NCI-H510A (cell line): ENCODE results near the gene PLGRKT.
A peak's percentile ranks its signal among the peaks of the same experiment; 100 is the strongest.
"Not testable (repeated sequence)": the region's sequence is repeated elsewhere in the genome, so short reads cannot be mapped to it uniquely, and the experiment has no call there.

Experiments used
- DNase-seq: peaks from one replicate; lab custom pipeline; 2025; lab: John Stamatoyannopoulos, UW

PLGRKT gene

DNA sequence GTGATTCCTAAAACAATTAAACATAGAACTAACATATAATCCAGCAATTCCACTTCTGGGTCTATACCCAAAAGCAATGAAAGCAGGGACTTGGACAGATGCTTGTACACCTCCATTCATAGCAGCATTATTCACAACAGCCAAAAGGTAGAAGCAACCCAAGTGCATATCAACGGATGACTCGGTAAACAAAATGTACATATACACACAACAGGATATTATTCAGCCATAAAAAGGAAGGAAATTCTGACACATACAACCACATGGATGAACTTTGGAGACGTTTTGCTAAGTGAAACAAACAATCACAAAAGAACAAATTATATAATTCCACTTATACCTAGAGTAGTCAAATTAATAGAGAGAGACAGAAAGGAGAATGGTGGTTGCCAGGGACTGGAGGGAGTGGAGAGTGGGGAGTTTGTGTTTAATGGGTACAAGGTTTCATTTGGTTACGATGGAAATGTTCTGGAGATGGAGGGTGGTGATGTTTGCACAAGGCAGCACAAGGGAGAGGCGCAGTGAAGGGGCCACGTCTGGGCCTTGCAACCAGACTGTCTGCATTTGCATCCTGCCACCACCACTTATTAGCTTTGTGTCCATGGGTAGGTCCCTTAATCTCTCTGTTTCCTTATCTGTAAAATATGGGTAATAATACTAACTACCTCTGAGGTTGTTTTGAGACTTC is 61.8 kb downstream of the PLGRKT start:
- DNase-seq = no peak

DNA sequence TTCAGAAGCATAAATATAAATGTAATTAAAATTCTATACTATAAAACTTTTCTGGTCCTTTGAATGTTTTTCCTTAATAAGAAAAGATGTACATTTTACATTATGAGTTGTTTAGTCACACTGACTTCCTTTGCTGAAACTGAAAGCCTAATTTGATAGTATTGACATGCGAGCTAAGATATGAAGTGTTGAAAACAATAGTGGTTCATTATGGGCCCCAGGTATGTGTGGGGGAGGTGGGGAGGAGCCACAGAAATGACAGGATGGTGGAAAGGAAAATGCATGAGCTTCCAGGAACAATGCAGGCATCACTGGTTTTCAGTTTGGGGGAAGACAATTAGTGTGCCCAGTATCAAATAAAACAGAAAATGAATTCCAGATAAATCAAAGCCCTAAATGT is 62.6 kb downstream of the PLGRKT start:
- DNase-seq = no peak

DNA sequence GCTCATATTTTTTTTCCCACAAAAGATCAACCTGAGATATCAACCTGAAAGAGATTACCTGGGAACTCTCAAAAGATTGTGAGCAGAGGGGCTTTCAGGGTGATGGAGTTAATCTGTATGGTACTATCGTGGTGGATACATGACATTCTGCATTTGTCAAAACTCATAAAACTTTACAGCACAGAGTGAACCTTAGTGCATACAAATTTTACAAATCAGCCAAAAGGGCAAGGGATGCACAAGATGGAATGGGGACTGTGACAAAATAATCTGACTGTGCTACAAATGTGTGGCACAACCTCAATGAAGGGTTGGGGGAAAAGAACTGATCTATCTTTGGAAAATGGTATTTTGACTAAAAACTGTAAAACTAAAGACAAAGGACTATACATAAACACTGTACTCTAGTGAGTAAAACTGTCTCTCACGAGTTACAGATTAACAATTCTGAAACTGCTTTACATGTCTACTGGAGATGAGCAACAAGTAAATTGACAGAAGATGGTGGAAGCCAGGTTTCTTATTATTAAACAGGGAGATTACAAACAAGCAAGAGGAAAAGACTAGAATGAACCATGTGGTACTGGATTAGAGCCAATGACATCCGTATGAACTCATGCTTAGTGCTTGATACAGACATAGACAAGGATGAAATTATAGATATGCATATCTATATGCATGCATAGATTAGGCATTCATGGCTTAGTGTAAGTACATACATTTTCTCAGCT is 73.3 kb downstream of the PLGRKT start:
- DNase-seq = no peak

DNA sequence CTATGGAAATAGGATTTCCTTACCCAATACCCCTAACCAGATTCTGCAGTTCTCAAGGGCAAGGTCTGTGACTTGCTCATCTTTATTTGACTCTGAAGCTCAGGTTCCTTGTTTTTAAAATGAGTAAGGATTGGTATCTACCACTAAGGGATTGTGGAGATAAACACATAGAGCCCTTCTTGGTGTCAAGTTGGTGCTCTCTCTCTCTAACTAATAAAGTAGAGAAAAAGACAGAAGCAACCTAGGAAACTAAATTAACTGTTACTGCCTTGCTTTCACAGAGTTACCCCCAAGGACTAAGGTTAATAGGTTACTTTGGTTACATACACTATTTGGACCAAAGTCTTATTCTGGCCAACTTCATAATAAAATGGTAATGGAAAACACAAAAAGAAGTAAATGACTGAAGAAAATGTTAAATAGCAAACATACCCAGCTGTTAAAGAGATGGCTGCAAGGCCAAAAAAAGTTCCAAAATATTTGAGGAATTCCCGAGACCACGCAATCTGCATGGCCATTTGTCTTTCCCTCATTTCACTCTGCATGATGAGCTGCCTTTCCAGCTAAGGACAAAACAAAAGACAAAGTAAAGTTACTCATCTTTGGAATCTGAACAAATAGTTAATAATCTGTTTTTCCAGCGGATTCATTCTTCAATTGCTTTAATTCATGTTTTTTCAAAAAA is 76.3 kb downstream of the PLGRKT start:
- no peak for DNase-seq

DNA sequence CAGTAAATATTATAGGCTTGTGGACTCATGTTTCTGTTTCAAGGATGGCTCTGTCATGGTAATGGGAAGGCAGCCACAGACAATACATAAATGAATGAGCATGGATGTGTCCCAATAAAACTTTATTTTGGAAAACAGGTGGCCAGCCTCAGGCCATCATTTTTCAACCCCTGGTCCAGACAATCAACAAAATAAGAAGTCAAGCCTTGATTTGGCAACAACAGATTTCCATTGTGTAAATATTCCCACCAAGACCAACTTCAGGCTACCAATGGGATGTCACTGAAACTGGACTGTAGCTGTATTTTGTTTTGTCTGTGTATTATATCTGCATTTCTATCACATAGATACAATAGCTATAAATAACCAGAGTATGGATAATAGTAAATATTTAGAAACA is 77.4 kb downstream of the PLGRKT start:
- DNase-seq = no peak

DNA sequence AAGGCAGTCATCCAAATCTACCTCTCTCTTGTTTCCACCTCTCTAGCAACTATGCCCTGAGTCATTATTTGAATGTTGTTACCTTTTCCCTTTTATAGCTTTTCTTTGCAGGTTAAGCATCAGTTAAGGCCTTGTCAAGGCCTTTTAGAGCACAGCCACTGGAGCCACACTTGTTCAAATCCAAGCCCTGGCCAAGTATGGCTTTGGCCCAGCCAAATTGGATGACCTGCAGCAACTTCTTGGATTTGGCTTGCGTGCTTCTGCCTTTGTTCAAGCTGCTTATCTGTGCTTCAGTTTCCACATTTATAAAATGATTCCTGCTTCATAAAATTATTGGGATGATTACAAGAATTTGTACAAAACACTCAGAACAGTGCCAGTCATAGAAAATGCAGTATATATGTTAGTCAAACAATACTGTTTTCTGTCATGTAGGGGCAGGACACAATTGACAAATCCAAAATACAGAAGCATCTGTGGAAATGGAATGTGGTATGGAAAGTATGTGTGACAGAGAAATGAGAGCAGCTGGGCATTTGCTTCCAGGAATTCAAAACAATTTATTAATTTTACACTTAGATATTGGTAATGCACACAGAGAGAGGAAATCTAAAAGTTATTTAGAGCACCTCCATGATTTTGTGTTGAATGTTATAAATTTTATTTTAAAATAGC is 80.2 kb downstream of the PLGRKT start:
- no peak for DNase-seq

DNA sequence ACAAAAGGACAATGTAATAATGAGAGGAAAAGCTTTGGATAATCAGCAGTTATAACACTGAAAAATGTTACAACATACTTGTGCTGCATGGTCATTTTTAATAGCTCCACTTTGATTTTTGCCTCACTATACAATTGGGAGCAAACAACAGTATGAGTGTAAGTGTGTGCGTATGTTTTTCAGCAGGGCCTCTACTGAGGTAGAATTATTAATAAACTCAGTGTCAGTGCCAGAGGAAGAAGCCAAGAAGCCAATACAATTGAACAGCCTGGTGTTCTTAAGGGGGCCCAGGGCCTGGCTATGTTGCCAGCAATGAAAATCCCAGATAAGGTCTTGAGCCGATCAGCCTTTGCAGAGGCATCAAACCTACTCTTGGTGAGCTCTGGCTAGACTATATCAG is 81.9 kb downstream of the PLGRKT start:
- no peak for DNase-seq

DNA sequence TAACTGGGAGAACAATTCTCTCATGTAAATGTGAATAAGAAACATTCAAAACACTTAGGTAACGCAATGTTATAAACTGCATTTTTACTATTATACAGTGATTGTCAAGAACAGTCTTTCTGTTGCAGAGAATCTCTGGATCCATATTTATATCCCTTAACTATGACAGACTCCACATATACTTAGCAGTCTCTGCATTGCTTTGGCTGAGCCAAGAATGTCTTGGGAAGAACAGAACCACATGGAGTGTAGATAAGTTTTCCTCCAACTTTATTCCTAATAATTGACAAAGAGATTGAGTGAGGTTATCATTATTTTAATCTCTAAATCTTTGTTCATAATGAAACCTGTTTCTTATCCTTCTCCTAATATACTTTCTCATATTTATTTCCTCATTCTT is 82.5 kb downstream of the PLGRKT start:
- no peak for DNase-seq

DNA sequence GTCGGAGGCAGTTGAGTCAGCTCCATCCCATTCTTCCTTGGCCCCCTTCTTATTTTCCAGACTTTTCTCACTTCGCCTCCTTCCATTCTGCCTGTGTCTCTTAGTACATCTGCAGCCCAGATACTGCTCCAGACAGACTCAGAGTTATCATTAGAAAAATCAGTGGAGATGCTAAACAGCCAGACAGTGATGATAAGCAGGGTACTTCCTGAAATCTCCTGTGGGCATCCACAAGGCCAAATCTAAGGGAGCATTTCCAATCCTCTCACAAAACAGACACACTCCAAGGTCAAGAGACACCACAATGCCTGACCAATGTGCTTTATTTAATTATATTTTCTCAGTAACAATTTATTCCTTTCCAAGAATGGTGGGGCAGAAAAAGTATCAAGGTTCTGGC is 83.5 kb downstream of the PLGRKT start:
- DNase-seq = no peak

DNA sequence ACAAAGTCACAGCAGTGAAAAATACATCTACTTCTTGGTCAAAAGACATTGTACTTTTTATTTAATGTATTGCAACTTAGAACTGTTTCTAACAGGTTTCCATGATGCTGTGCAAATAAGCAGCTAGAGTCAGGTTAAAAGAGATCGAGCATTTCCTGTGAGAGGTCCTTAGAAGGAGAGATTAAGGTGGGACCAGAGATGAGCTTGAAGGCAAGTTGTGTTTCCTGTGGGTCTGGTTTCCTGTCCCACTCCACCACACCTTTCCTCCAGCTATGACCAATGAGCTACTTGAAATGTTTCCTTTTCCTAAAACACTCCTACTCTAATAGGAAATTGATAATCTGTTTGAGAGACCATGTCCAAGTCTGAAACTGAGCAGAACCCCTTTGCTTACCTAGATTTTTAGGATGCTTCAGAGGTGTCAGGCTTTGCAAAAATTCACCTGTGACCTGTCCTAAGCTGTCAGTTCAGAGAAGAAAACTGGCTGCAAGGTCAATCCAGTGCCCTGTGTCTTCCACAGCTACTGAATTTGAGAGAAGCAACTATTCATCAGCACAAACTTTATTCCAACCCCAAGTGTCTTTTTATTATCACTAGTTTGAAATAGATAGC is 85.0 kb downstream of the PLGRKT start:
- no peak for DNase-seq

DNA sequence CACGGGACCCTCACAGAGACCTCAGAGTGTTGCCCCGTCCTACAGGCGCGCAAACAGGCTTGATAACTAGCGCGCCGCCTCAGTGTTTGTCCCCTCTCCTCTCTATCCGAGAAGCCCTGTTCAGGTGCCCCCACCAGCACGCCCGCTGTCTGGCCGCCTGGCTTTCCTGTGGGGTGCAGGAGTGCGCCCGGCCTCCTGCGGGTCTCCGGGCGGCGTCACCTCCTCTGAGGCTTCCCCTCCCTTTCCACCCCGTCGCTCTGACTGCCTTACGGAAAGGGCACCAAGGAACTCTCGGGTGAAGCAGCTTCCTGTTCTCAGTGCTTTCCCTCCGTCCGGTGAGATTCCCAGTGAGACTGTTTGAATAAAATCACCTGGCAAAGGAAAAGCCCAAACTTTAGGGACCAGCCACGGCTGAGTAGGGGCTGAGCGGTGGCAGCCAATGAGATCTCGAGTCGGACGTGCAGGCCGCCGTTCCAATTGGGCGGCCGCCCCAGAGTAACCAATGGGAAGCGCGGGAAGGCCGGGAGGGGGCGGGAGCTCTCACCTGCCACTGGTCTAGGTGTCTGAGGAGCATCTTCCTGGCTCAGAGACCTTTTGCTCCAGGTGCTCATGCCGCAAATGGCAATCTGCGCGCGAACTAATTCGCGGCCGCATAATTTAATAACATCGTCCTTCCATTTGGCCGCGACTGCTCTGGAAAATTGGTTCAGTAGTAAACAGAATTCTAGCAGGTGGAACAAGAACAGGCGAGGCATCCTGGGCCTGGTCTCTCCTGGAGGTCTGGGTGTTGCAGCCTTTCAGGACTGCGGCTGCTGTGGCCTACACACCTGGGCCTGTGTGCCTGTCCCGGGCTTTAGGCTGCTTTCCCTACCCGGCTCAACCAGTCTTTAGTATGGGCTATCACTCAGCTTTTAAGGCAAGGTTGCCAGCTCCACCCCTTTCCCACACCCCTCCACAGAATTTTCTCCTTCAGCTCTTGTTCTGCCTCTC is 98.4 kb downstream of the PLGRKT start, which contains the start of gene RLN1:
TSS of gene RLN1 (minus strand) at position 885 of the 990 bp plus-strand sequence. CDS start at position 755, 130 bp downstream.
- not testable (repeated sequence) for DNase-seq

DNA sequence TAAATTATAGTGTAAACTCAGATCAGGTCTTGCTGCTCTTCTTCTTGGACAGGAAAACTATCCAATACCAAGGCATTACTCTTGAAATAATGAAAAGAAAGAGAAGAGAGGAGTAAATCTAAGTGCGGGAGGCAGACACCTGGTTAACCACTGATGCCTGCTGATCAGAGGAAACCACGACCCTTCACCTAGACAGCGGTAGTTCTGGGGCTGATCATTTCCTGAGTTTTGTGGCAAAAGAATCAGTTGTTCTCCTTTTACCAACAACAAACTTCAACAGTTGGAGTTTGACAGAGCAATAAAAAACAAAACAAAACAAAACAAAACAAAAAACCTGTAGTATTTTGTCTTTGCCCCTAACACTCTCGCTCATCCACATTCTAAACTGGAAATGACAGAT is 101.0 kb downstream of the PLGRKT start:
- no peak for DNase-seq

DNA sequence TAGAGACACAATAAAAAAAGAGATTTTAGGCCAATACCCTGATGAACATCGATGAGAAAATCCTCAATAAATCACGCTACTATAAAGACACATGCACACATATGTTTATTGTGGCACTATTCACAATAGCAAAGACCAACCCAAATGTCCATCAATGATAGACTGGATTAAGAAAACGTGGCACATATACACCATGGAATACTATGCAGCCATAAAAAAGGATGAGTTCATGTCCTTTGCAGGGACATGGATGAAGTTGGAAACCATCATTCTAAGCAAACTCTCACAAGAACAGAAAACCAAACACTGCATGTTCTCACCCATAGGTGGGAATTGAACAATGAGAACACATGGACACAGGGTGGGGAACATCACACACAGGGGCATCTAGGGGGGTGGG is 106.4 kb downstream of the PLGRKT start:
- not testable (repeated sequence) for DNase-seq

DNA sequence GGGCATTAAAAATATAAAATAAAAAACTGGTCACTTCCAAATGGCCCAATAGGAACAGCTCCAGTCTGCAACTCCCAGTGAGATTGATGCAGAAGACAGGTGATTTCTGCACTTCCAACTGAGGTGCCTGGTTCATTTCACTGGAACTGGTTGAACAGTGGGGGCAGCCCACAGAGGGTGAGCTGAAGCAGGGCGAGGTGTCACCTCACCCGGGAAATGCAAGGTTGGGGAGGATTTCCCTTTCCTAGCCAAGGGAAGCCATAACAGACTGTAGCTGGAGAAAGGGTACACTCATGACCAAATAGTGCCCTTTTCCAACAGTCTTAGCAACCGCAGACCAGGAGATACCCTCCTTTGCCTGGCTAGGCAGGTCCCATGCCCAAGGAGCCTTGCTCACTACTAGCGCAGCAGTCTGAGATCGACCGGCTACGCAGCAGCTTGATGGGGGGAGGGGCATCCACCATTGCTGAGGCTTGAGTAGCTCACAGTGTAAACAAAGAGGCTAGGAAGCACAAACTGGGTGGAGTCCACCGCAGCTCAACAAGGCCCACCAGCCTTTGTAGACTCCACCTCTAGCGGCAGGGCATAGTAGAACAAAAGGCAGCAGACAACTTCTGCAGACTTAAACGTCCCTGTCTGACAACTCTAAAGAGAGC is 110.7 kb downstream of the PLGRKT start:
- DNase-seq = peak; percentile 86

DNA sequence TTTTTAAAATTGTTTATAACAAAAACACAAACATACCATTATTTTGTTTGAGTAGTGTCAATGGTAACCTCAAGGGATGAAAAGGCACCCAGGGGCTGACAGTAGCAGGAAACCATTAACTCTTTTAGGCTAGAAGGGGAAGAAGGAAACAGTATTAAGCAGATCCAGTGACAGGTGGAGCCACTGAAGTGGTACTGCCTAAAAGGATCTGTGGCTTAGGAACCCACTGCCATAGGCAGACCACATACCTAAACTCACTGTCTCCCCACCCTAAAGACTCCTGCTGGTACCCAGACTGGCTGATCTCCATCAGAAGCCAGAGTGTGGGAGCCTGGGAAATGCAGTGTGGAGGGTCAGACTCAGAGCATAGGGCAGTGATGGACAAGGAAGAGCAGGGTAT is 111.5 kb downstream of the PLGRKT start:
- DNase-seq = no peak

DNA sequence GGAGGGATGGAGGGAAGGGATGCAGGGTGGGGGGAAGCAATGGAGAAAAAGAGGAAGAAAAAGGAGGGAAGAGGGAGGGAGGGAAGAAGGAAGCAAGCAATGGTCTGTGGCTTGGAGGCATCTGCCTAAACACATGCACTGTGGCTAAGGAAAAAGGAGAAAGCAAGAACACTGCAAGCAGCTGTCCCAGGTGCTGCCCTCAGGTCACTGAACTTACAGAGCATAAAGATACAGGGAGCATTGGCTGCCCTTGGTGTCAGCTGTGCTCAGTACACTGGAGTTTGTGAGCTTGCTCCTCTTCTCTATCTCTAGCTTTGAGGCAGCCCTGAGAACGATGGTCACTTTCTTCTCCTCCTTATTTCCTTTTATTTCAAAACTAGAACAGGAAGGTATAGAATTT is 116.1 kb downstream of the PLGRKT start:
- not testable (repeated sequence) for DNase-seq

DNA sequence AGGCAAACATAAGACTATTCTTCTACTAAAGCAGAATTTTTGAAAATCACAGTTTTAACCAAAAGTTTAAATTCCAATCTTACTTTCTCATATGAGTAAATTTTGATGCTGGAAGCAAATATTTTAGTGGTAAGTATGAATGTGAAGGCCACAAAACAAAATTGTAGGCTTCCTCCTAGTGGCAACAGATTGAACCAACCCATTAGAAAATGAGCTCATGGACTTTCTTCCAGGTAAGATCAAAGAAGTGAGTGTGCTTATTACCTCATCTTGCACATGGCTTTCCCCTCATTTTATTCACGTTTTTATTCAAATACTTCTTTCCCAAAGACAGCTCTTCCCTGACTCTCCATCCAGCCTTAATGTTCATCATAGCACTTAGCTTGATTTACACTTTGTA is 116.7 kb downstream of the PLGRKT start:
- DNase-seq = no peak

DNA sequence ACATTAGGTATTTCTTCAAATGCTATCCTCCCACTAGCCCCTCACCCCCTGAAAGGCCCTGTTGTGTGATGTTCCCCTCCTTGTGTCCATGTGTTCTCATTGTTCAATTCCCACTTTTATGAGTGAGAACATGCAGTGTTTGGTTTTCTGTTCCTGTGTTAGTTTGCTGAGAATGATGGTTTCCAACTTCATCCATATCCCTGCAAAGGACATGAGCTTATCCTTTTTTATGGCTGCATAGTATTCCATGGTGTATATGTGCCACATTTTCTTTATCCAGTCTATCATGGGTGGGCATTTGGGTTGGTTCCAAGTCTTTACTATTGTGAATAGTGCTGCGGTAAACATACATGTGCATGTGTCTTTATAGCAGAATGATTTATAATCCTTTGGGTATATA is 121.3 kb downstream of the PLGRKT start:
- not testable (repeated sequence) for DNase-seq

DNA sequence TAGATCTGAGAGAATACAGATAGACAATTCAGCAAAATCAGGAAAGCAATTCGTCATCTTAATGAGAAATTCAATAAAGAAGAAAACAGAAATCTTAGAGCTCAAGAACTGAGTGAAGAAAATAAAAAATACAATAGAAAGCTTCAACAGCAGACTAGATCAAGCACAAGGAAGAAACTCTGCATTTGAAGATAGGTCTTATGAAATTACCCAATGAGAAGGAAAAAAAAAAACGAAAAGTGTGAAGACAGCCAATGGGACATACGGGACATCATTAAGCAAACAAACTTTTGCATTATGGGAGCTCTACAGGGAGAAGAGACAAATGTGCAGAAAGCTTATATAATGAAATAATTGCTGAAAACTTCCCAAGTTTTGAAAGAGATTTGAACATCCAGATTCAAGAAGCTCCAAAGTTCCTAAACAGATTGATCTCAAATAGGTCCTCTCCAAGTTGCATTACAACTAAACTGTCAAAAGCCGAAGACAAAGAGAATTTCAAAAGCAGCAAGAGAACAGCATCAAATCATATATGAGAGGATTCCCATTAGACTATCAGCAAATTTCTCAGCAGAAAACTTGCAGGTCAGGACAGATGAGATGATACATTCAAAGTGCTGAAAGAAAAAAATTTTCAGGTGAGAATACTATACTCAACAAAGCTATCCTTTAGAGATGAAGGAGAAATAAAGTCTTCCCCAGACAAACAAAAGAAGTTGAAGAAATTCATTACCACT is 122.4 kb downstream of the PLGRKT start:
- no peak for DNase-seq

DNA sequence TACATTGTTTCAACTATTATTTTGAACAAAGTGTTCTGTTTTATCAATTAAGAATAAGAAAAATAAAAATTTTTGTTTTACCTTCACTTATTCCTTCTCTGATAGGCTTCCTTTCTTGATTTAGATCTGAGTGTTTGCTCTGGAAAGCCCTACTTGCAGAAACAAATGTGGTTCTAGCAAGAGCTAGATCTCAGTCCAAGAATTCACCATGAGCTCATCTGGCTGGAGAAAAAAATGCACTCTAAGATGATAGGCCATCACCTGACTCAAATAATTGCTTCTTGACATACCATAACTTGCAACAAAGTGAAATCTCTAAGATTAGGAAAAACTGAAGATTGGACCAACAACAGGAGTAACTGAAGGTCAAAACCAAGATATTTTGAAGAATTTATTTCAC is 126.9 kb downstream of the PLGRKT start:
- no peak for DNase-seq
